Heart left ventricle (tissue), 13 donors: ENCODE results near the gene KIF1A.

Source experiments
- POLR2A ChIP-seq, 2 donors: fragments of 450-650 bp; IDR thresholded peaks; one replicate each; pipeline ENCODE4 v1.6.1; 2017; ENCODE audit warnings: antibody characterized with exemption in 2 of 2, mild to moderate bottlenecking in 2 of 2, moderate library complexity in 2 of 2
- TF ChIP-seq, protein P1 (sequence below), 12 donors: fragments of 200-600 bp; sonication (generic) in 4 of 12; IDR thresholded peaks; one replicate each; pipeline versions ENCODE4 v1.5.0 to v1.8.0; 2018 to 2022; ENCODE audit warnings: antibody characterized with exemption in 12 of 12, mild to moderate bottlenecking in 5 of 12
- donor health status: ischemic (EF 13 %, LVEDD 7.1; RV severe dilation, severe dysfunction).
- donor health status: DM: no; HTN: yes; CAD: no.
- donor health status: DM: no; HTN: no; CAD: no.
- donor health status: ischemic (EF 25% LVEDD 6.9; RV normal size, moderate dysfunction).
- donor health status: ischemic (EF 25% LVEDD 5.7; RV mildly dilated, moderate dysfunction).
- donor health status: ischemic (EF 35%, LVEDD 5.7; RV mildly dilated, moderate dysfunction).
- donor health status: nonischemic (EF 11% LVEDD 7.7; RV severe dilation, severe dysfunction).
- donor health status: DM: yes; HTN: yes; CAD: no.
- donor health status: PGD.
- donor health status: ischemic (EF 29% LVEDD 5.4; RV normal size, mild dysfunction).
- donor health status: nonischemic (EF 23%, LVEDD 6.1; RV moderate dilation, normal function).

DNA sequence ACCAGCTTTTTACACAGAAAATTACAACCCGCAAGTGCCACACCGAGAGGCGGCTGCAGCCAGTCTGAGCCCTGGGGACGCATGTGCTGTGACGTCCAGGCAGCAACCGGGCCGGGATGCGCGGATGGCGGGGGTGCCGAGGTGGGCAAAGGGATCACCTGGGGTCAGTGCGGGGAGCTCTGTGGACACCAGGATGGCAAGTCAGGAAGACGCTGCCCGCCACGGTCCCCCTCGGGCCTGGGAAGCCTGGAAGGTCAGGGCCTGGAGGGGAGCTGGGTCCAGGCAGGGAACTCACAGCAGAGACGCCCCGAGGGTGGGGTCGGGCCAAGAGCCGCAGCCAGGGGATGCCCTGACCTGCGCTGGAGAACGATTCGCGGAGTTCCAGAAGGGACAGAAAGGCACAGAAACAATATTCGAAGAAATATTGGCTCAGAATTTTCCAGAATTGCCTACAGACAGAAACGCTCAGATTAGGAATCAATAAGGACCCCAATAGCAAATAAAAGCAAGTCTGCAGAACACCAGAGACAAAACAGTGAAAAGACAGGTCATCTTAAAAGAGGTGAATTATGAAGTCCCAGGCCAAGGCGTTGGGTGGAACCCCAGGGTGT is 11.7 kb upstream of the KIF1A start:
- TF ChIP-seq, protein P1, sequence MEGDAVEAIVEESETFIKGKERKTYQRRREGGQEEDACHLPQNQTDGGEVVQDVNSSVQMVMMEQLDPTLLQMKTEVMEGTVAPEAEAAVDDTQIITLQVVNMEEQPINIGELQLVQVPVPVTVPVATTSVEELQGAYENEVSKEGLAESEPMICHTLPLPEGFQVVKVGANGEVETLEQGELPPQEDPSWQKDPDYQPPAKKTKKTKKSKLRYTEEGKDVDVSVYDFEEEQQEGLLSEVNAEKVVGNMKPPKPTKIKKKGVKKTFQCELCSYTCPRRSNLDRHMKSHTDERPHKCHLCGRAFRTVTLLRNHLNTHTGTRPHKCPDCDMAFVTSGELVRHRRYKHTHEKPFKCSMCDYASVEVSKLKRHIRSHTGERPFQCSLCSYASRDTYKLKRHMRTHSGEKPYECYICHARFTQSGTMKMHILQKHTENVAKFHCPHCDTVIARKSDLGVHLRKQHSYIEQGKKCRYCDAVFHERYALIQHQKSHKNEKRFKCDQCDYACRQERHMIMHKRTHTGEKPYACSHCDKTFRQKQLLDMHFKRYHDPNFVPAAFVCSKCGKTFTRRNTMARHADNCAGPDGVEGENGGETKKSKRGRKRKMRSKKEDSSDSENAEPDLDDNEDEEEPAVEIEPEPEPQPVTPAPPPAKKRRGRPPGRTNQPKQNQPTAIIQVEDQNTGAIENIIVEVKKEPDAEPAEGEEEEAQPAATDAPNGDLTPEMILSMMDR (IDR thresholded peaks at IDR 0.05): no peak
- no peak for TF ChIP-seq POLR2A (IDR thresholded peaks at IDR 0.05)
